Stimulated activated CD8-positive, alpha-beta memory T cell treated with anti-CD3 and anti-CD28 coated beads, Interleukin-12 subunit alpha, Interleukin-12 subunit beta, amount 100 ng/mL, for 1 hour (primary cell): ENCODE data around the gene LRRC8B.
"Not testable (repeated sequence)": the region's sequence is repeated elsewhere in the genome, so short reads cannot be mapped to it uniquely, and the experiment has no call there.

Experiments used
- DNase-seq: peaks from one replicate; pipeline ENCODE4 v3.0.0-alpha.2; 2020; ENCODE audit warnings: low read depth

Gene LRRC8B

GRCh38 chr1:89524369-89525168 lies at the start of gene LRRC8B:
Gene LRRC8B, plus strand, starts transcription at chr1:89524829. Its CDS starts 57,822 bp downstream, at chr1:89582651.
- DNase-seq, result peak; percentile 80

- DNase-seq, result no peak
Observed at GRCh38 chr1:89475269-89475668, 49.4 kb upstream of the LRRC8B start.

- DNase-seq, result no peak
Observed at GRCh38 chr1:89476072-89476471, 48.6 kb upstream of the LRRC8B start.

- peak; percentile 74 for DNase-seq
Observed at GRCh38 chr1:89483010-89483756, 41.4 kb upstream of the LRRC8B start.

GRCh38 chr1:89483757-89484077 lies 40.9 kb upstream of the LRRC8B start:
- DNase-seq, result no peak

GRCh38 chr1:89484092-89485038 lies 40.3 kb upstream of the LRRC8B start:
- DNase-seq, result no peak

- no peak for DNase-seq
Observed at GRCh38 chr1:89487972-89488371, 36.7 kb upstream of the LRRC8B start.

GRCh38 chr1:89489047-89489729 lies 35.4 kb upstream of the LRRC8B start:
- DNase-seq, result no peak

- no peak for DNase-seq
Observed at GRCh38 chr1:89490389-89490788, 34.2 kb upstream of the LRRC8B start.

GRCh38 chr1:89499320-89499719 lies 25.3 kb upstream of the LRRC8B start:
- DNase-seq, result no peak

GRCh38 chr1:89502042-89502441 lies 22.6 kb upstream of the LRRC8B start:
- DNase-seq, result no peak

GRCh38 chr1:89502895-89503294 lies 21.7 kb upstream of the LRRC8B start:
- no peak for DNase-seq

GRCh38 chr1:89503690-89504089 lies 20.9 kb upstream of the LRRC8B start:
- DNase-seq, result no peak

- not testable (repeated sequence) for DNase-seq
Observed at GRCh38 chr1:89510061-89510460, 14.6 kb upstream of the LRRC8B start.

- DNase-seq, result no peak
Observed at GRCh38 chr1:89512996-89513720, 11.5 kb upstream of the LRRC8B start.

GRCh38 chr1:89516055-89516454 lies 8.6 kb upstream of the LRRC8B start:
- no peak for DNase-seq

GRCh38 chr1:89518221-89518631 lies 6.4 kb upstream of the LRRC8B start:
- no peak for DNase-seq

- no peak for DNase-seq
Observed at GRCh38 chr1:89519779-89520358, 4.8 kb upstream of the LRRC8B start.

- not testable (repeated sequence) for DNase-seq
Observed at GRCh38 chr1:89521977-89522376, 2.7 kb upstream of the LRRC8B start.

- DNase-seq, result peak; percentile 35
Observed at GRCh38 chr1:89523572-89524368, 859 bp upstream of the LRRC8B start.
